SW480 (cell line): ENCODE measurements around the gene OPCML.

Source experiments
- DNase-seq: peaks from one replicate; pipeline ENCODE4 v3.0.0-alpha.2; 2016; ENCODE audit warnings: low spot score

OPCML gene

DNA sequence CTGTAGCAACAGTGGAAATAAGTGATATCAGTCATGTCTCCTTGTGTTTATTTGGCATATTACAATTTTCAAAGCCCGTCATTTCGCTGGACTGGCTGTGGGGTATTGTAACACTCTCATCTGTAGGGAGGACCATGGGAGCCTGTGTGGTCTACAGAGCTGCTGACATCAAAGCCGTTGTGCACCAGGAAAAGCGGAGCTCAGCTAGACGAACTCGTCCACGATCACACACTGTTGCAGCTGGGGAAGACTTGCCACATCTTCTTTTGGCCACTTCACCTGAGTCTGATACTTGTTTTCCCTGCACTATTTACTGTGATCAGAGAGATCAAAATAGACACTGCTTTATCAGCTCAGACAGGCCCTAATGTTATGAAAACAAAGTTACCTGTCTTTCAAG lies 741.3 kb downstream of the OPCML start:
- DNase-seq, result no peak

DNA sequence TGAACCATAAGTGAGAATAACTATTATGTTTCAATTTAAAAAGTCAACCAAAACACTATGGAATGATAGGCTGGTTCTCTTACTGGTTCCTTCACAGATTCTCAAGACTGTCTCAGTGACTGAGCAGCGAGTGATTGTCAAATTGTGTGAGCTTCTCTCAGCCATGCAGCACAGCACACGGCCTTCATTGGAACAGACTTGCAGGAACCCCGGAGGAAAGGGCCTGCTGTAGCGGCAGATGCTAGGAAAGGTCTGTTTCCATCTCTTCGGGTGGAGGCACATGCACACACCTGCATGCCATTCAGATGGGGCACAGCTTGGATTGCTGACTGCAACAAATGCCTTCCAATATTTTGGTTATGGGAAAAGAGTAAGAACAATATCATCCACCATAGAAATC lies 741.8 kb downstream of the OPCML start:
- DNase-seq, result no peak

DNA sequence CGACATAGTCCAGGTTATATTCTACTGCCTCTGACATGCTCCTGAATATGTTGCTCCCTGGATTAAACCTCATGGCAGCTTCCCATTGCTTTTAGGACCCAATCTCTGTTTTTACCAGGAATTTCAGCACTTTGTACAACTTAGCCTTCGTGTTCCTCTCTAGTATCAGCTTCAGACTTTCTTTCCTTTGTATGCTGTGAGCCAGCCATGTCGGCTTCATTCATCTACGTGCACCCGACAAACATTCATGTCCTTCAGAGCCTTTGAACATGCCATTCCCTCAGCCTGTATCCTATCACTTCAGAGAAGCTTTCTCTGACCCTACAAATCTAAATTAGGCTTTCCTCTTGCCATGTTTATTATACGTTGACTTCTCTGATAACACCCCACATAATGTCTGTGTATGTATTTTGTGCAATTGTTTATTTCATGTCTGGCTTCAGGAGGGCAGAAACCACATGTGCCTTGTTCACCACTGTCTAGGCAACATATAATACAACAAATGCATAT lies 743.4 kb downstream of the OPCML start:
- no peak for DNase-seq

DNA sequence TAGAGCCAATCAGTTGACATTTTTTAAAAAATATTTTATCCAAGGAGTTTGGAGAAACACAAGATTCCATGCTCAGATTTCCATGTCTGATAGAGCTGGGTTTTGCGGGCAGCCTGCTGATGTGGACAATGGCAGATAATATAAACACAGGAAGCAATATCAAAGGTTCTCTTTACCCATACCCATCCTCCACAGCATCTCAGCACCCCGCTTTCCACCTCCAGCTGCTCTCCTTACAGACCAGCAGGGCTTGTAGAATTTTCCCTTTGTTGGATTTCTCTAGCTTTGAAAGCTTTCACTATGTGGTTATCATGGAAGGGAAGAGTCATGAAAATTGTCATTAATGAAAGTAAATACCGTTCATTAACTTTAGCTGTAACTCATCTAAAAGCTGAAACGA lies 746.4 kb downstream of the OPCML start:
- DNase-seq, result no peak

DNA sequence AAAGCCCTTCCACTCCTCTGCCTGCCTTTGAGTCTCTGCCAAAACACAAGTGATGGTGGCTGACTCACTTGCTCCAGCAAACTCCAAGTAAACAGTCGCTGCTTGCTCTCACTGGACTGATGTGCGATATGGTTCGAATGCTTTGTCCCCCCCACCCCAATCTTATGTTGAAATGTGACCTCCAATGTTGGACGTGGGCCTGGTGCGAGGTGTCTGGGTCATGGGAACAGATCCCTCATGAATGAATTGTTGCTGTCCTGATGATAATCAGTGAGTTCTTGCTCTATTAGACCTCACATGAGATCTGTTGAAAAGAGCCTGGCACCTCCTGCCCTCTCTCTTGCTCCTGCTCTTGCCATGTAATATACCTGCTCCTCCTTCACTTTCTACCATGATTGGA lies 747.9 kb downstream of the OPCML start:
- DNase-seq, result no peak

DNA sequence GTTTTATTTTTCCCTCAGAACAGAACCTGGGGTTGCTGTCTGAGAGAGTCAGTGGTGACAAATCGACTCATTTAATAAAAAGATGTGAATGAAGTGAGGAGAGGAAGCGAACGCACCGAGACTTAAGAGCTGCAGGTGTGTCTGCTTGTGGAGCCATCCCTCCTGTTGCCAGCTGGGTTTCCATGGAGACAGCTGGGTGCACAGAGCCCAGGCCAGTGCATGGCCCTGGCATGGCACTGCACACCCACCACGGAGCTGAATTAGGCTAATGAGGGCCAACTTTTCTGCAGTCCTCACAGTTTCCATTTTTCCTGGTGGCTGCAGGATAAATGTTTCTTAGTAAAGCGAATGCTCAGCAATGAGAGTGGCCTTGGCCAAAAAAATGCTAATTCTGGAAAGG lies 750.2 kb downstream of the OPCML start:
- no peak for DNase-seq

DNA sequence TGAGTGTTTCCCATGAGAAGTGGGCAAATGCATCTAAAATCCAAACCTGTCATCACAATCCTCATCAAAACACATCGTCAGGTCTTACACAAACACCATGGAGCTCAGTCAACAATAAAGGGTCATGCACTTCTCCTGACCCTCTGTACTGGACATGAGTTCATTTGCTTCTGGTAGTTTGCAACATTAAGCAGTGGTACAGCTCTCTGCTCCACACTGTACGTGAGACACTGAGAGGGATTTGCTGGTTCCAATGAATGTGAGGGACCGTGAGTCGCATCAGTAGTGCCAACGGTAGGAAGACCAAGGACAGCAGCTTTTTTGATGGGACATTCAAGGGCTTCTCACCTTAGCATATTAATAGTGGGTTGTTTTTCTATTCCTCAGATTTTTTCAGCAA lies 752.3 kb downstream of the OPCML start:
- no peak for DNase-seq

DNA sequence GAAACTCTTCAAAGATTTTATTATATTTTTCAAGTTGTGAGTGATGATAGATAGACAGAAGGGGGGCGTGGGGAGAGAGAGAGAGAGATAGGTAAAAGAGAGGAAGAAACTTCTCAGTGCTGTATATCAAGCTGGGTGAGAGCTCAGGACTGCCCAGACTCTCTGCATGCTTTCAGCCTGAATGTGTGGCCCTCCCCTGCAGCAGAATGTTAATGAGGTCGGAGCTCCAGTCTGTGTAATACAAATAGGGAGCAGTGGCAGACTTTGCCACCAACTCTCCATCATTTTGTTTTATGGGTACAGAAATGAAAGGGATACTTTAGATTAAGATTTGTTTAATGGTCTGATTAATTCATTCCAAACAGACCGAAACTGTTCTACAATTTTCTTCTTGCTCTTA lies 752.8 kb downstream of the OPCML start:
- DNase-seq, result no peak

DNA sequence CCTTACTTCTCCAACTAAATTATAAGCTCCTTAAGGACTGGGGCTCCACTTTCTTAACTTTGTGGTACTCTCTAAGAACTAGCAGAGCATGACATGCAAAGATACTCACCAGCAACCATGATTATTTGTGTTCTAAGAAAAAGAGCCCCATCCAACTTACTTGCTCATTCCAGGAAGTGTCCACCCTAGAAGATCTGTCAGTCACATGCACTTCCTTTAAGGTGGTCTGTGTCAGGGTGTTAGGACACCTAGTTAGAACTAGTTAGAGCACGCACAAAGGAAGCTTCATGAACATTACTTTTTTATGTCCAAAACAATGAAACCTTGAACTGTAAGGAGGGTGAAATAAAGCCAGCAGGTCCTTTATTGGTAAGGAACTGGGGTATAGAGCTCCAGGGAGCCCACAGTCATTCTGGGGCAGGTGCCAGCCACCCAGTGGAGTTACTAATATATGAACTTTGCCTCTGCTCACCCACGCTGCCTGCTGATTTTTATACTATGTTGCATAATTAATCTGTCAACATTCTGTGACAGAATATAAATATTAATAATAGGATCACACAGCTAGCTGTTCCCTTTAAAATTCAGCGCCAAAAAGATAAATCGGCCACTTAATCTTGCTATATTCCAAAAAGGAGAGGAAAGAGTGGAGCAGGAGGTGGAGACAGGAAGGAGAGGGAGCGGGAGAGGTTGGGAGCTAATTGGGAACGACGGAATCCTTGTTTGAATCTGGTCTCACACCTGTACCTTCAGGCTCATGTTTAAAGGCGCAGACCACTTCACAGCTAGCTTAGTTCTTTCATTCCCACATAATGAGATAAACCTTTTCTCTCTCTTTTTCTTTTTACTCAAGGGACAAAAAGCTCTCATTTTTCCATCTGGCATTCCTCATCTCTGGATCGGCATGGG lies 755.0 kb downstream of the OPCML start:
- DNase-seq, result no peak

DNA sequence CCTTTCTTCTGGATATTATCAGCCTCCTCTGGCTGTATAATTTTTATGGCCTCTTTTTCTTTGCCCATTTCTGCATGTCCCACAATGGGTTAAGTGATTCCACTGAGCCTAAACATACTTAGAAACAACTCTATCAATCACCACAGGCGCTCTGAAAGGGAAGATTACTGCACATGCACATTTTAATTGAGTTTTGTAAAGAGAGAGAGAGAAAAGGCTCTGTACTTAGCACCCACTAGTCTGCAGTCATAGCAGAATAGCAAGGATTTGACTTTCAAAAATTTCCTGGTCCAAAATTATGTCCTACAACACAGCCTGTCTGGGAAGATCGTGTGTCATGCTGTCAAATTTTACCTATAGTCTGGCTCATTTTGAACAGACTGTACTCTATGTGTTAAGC lies 758.5 kb downstream of the OPCML start:
- DNase-seq, result no peak

DNA sequence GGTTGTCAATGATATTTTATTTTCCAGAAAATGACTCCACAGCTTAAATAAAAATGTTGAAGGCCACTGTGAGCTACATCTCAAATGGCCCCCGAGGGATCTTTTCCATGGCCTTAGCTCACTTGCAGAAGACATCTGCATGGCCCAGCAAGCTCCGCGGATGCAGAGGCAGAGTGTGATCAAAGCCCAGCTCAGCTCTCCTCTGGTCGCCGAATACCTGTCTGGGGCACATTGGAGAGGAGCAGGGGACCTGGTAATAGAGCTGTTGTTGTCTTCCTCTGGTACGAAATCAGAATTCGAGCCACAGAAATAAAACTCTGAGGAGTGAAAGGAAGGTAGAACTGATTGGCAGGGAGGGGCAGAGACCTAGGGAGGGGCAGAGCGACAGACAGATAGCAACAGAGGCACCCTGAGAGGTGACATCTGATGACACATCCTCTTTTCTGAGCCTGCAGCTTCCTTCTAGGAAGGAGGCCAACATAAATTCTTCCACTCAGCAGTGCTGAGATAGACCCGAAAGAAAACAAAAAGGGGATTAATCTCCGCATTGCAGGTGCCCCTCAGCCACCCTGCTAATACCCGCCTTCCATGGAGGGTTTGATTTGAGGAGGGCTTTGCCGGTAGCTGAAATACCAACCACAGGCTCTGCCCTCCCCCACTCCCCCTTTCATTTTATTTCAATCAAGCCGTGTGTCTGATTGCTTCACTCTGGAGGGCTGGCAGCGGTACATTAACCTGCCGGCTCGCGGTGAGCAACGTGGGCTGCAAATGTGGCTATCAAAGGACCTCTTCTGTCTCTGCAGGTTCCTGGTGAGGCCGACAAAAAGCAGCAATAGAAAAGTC lies 759.4 kb downstream of the OPCML start:
- no peak for DNase-seq

DNA sequence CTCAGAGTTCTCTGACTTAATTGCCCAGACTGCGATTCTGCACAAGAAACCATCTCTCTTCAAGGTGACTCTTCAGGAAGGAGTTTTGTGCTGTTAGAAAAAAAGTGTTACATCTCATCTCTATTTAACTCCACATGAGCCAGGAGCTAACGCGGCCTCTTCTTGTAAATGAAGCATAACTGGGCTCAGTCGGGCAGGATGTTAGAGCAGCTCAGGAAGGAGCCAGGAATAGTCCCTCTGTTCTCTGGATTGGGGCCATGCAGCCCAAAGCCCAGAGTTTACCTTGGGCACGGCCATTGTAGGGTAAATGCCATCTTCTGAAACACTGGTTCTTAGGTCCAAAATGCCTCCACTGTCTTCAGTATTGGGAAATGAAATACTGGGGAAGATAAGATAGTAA lies 760.6 kb downstream of the OPCML start:
- DNase-seq, result no peak

DNA sequence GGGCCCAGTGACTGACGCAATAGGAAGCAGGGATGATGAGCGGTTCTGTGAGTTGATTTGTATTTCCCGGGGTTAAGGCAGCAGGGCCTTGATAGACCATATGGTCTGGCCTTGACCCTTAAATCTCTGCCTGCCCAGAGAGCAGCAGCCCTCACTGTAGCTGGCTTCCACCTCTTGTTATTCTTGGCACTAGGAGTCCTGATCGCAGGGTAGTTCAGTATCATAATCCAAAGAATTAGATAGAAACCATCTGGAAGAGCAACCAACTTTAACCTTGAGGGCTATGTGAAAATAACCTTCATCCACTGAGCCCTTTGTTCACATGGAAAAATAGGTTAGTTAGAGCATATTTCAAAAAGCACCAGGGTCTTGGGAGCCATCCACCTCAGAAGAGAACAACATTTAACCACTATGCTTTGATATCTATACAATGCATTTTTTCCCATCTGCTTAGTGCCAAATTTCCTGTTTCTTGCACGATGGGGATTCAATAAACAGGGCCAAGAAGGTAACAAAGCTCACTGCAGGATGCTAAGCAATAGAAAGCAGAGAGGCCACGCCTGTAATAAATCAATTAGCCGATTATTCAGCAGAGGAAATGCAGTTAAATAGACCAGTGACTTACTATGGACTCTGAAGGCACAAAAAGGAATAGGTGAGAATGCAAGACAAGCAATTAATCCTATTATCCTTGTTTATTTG lies 761.3 kb downstream of the OPCML start:
- no peak for DNase-seq

DNA sequence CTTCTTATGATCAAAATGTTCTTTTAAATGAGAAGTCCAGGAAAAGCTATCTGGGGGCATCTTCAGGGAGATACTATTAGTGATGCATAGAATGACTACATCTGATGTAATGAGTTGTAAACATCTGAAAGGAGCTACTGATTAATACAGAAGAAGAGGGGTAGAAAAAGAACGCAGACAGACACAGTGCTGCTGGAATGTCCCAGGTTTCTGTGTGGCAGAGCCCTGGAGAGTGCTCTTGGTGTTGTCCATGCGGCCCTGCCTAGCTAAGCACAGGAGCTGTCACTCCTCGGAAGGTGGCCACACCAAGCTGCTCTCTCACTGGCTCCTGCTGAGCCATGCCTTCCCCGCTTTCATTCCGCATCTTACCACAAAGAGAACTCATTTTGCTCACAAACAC lies 768.8 kb downstream of the OPCML start:
- DNase-seq, result no peak

DNA sequence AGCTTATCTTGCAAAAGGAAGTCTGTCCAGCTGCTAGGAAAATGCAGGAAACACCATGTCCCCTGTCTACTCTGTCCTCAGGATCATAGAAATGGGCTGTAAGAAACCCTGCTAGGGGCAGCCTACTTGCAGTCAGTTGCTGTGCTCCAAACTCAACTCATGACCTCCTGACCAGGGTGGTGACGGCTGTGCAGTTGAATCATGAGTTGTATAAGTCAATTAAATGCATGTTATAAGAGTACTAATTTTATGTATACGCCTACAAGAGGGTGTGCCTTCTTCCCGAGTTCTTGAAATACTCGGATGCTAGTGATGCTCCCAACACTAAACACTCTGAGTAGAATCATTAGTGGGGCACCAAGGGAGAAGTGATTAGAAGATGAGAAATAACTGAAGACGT lies 776.4 kb downstream of the OPCML start:
- DNase-seq, result no peak

DNA sequence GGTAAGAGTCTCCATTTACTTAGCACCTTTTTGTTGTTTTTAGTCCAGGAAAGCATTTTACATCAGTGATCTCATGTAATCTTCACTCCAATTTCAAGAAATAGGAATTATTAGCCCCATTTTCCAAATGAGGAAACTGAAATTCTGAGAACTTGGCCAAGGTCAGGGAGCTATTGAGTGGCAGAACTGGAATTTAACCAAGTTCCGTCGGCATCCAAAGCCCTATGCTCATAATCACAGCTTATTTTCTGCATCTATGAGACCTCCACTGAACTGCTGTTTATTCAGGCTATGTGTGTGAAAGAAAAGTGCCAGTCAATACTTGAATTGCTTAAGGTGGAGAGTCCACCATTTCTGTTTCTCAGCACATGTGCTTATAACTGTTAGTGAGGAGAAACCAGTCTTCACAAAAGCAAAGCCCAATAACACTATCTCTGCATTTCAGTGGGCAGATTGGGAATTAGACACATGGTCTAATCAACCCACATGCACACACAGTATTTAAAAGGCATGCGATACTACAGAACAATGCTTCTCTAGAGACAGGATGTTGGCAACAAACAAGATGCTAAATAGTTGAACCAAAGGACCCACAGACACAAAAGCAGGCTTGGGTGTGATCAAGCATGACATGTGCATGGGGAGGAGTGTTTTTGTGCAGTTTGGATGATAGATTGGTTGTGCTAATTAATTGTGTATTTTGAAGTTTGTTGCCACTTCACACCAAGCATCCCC lies 780.6 kb downstream of the OPCML start:
- DNase-seq, result no peak

DNA sequence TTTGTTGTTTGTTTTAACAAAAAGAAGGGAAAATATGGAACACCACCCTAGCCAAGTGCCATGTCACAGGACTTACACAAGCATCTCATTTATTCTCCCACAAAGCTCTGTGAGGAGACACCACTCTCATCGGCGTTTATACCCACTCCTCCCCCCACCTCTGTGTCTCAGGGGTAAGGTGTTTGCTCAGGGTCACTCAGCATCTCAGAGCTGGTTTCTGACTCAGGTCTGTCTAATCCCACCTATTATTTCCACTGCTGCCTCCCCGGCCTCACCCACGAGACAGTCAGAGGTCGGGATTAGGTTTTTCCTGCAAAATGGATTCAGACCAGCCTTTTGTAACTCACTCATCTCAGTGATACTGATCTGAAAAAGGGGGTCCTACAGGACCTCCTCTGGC lies 786.0 kb downstream of the OPCML start:
- no peak for DNase-seq

DNA sequence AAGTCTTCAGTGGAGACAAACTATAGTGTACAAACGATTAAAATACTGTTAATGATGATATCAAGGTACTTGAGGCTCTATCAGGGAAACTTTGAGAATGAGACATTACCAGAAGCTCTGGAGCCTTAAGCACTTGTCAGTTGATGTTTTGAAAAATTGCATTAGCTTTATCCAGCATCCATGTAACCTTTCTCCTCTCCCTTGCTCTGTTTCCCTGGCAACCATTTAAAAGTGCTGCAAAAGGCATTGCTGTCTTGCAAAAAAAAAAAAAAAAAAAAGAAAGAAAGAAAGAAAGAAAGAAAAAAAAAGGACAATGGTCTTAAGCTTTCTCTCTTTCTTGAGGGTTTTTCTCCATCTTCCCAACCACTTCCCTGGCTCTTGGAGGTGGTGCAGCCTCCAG lies 787.0 kb downstream of the OPCML start:
- DNase-seq, result no peak

DNA sequence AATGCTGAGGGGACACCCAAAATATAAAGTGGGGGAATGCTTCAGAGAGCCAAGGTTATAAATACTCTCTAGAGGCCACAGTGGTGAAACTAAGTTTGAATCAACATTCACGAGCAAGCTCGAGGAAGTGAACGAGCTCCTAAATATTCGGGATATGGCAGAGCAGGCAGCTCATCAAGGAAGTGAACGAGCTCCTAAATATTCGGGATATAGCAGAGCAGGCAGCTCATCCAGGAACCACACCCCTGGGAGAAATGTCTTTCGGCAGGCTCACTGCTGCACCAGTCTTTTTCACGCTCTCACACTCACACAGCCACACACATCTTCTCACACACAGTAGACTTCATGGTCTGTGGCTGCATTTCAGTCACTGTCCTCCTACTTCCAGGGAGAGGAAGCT lies 787.5 kb downstream of the OPCML start:
- no peak for DNase-seq

DNA sequence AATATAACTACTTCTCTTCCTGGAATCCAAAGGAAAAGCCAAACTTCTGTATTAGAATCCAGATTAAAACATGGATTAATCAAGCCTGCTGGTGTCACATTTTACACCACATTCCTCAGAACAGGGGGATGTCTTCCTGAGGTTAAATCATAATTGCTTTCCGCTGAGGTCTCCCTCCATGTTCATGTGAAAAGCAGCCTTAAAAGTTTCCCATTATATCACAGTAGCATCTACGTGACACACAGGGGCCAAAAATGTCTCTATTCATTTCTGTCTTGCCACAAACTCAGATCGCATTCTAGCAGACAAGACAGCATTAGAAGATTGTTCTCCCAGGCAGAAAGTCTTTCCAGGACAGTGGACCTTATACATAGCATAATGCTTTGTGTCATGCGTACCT lies 788.7 kb downstream of the OPCML start:
- no peak for DNase-seq

DNA sequence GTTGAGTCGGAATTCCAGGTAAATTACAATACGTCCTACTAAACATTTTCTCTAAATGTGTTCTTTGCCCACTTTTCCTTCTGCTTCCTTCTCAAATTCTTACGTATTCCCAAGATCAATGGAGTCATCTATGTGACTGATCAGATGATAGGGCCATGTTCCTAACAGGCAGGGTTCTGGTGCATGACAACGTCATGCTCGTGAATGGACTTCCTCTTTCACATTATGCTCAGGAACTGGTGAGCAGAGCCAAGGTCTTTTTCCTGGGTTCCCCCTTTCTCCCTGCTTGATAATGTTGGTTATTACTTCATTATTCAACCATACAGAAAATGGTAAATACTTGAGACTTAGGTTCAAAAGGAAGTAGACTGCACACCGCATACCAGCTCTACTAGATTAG lies 789.4 kb downstream of the OPCML start:
- no peak for DNase-seq

DNA sequence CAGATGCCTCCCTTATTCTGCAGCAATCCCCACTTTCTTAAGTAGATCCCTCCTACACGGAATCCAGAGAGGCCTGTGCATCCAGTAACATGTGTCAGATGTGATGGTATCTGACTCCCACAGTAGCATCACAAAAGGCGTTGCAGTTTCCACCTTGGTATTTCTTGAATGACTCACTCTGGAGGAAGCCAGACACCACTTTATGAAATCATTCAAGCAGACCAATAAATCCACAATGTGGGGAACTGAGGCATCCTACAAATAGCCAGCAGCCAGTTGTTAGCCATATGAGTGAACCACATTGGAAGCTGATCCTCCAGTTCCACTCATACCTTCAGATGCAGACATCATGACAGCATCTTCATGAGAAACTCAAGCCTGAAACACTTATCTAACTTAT lies 798.1 kb downstream of the OPCML start:
- DNase-seq, result no peak
